Loucy (cell line): ENCODE results near the gene PHKG1.
"Not testable (repeated sequence)": the region's sequence is repeated elsewhere in the genome, so short reads cannot be mapped to it uniquely, and the experiment has no call there.

Experiments
- H2AFZ ChIP-seq: fragments of 200-600 bp; sonication (generic); 2 replicates; pipeline ENCODE4 v1.6.0; 2016; ENCODE audit warnings: antibody characterized with exemption, mild to moderate bottlenecking, low read length, moderate library complexity
- H3F3A ChIP-seq: fragments of 200-600 bp; 2 replicates; pipeline ENCODE4 v1.6.0; 2016; ENCODE audit warnings: antibody characterized with exemption, low read depth, mild to moderate bottlenecking
- H3K27me3 ChIP-seq: fragments of 200-600 bp; sonication (generic); 2 replicates; pipeline ENCODE4 v1.6.1; 2014; ENCODE audit warnings: low read length, mild to moderate bottlenecking; ENCODE audit not compliant: insufficient read depth, poor library complexity, severe bottlenecking
- H3K36me3 ChIP-seq: fragments of 200-600 bp; sonication (generic); 2 replicates; pipeline ENCODE4 v1.6.1; 2016; ENCODE audit warnings: low read length; ENCODE audit not compliant: insufficient read depth
- H3K4me1 ChIP-seq: fragments of 200-600 bp; sonication (generic); 2 replicates; pipeline ENCODE4 v1.5.1; 2014; ENCODE audit warnings: low read length, mild to moderate bottlenecking; ENCODE audit not compliant: insufficient read depth, poor library complexity, severe bottlenecking
- H3K4me2 ChIP-seq: fragments of 200-600 bp; sonication (generic); 2 replicates; pipeline ENCODE4 v1.6.0; 2014; ENCODE audit warnings: antibody characterized with exemption, low read length, low read depth, mild to moderate bottlenecking; ENCODE audit not compliant: poor library complexity, severe bottlenecking
- H3K4me3 ChIP-seq: fragments of 200-600 bp; sonication (generic); 2 replicates; pipeline ENCODE4 v1.5.1; 2014; ENCODE audit warnings: low read length, mild to moderate bottlenecking, mixed read lengths; ENCODE audit not compliant: poor library complexity, severe bottlenecking
- H3K79me2 ChIP-seq: fragments of 200-600 bp; sonication (generic); 2 replicates; pipeline ENCODE4 v1.6.1; 2014; ENCODE audit warnings: low read length; ENCODE audit not compliant: insufficient read depth
- H3K9ac ChIP-seq: fragments of 200-600 bp; sonication (generic); 2 replicates; pipeline ENCODE4 v1.6.0; 2014; ENCODE audit warnings: mild to moderate bottlenecking, low read depth, low read length, moderate library complexity; ENCODE audit not compliant: poor library complexity, severe bottlenecking
- H3K9me2 ChIP-seq: fragments of 200-600 bp; sonication (generic); replicated peaks from 2 replicates; pipeline ENCODE4 v1.6.1; 2016; ENCODE audit warnings: low read depth, low read length, mixed read lengths
- H3K9me3 ChIP-seq: fragments of 200-600 bp; sonication (generic); 2 replicates; pipeline ENCODE4 v1.6.1; 2014; ENCODE audit warnings: mild to moderate bottlenecking, antibody characterized with exemption, low read length, low read depth; ENCODE audit not compliant: insufficient read depth
- H4K20me1 ChIP-seq: fragments of 200-600 bp; sonication (generic); 2 replicates; pipeline ENCODE4 v1.6.0; 2014; ENCODE audit warnings: antibody characterized with exemption, low read length, mild to moderate bottlenecking; ENCODE audit not compliant: insufficient read depth, poor library complexity, severe bottlenecking
- CTCF ChIP-seq: fragments of 200-600 bp; sonication (generic); conservative IDR thresholded peaks from 2 replicates; pipeline ENCODE4 v1.5.1; 2014; ENCODE audit warnings: mild to moderate bottlenecking, antibody characterized with exemption, low read length
- EZH2phosphoT487 ChIP-seq: fragments of 200-600 bp; IDR thresholded peaks from 2 replicates; pipeline ENCODE4 v1.6.1; 2018; ENCODE audit warnings: antibody characterized with exemption, mild to moderate bottlenecking, moderate library complexity, borderline replicate concordance

The PHKG1 gene

GRCh38 chr7:56099653-56100052, 6.9 kb upstream of the PHKG1 start:
- H3K79me2 ChIP-seq = peaks cover 23% of the 10 kb centered on the region
- peaks cover 49% of the 10 kb centered on the region for H3K36me3 ChIP-seq
- H2AFZ ChIP-seq = no peak overlapping the region
- H3K9ac ChIP-seq = no peak overlapping the region
- no peak overlapping the region for H3K4me3 ChIP-seq
- no peak for TF ChIP-seq EZH2phosphoT487
- no peak for TF ChIP-seq CTCF
- H3K9me3 ChIP-seq = no peaks in the 10 kb centered on the region
- H3K4me2 ChIP-seq = no peak overlapping the region
- no peaks in the 10 kb centered on the region for H3K9me2 ChIP-seq
- H3K27me3 ChIP-seq = no peaks in the 10 kb centered on the region
- peaks cover 5% of the 10 kb centered on the region for H3K4me1 ChIP-seq
- H4K20me1 ChIP-seq = peaks cover 22% of the 10 kb centered on the region
- H3F3A ChIP-seq = no peaks in the 10 kb centered on the region

- not testable (repeated sequence) for H3K9me3 ChIP-seq, H4K20me1 ChIP-seq, H3K4me3 ChIP-seq, H3K9ac ChIP-seq, H2AFZ ChIP-seq, H3K9me2 ChIP-seq, H3K4me2 ChIP-seq, H3F3A ChIP-seq, H3K4me1 ChIP-seq, H3K27me3 ChIP-seq
- peaks cover 10% of the 10 kb centered on the region for H3K79me2 ChIP-seq
- H3K36me3 ChIP-seq = peaks cover 40% of the 10 kb centered on the region
Measured at GRCh38 chr7:56098187-56099008, 5.6 kb upstream of the PHKG1 start.

GRCh38 chr7:56097700-56098099, 4.9 kb upstream of the PHKG1 start:
- TF ChIP-seq EZH2phosphoT487 (no peak), CTCF (no peak)
- Histone ChIP-seq H4K20me1 (peaks cover 3% of the 10 kb centered on the region), H3K4me1 (no peaks in the 10 kb centered on the region), H3K4me3 (no peak overlapping the region), H3K9me3 (no peaks in the 10 kb centered on the region), H3K79me2 (peaks cover 3% of the 10 kb centered on the region), H3F3A (no peaks in the 10 kb centered on the region), H3K36me3 (peaks cover 34% of the 10 kb centered on the region), H3K4me2 (no peak overlapping the region), H3K9ac (no peak overlapping the region), H2AFZ (no peak overlapping the region), H3K9me2 (no peaks in the 10 kb centered on the region), H3K27me3 (no peaks in the 10 kb centered on the region)

- H4K20me1 ChIP-seq, H3K27me3 ChIP-seq, H3K36me3 ChIP-seq, H3K9ac ChIP-seq, H3K4me1 ChIP-seq, H2AFZ ChIP-seq, H3K9me2 ChIP-seq, H3K9me3 ChIP-seq, H3K4me3 ChIP-seq, H3K4me2 ChIP-seq, H3K79me2 ChIP-seq, H3F3A ChIP-seq: not testable (repeated sequence)
Measured at GRCh38 chr7:56092388-56092787, 364 bp downstream of the PHKG1 start.
